ENCODE results near the gene TRPM8. TPM values are rescaled to one million over a fixed set of nuclear protein-coding genes. Genes with fewer than 3 reads are reported as not detected.

Gene TRPM8
- total and polyA plus RNA-seq, 12 donors: not detected

DNA sequence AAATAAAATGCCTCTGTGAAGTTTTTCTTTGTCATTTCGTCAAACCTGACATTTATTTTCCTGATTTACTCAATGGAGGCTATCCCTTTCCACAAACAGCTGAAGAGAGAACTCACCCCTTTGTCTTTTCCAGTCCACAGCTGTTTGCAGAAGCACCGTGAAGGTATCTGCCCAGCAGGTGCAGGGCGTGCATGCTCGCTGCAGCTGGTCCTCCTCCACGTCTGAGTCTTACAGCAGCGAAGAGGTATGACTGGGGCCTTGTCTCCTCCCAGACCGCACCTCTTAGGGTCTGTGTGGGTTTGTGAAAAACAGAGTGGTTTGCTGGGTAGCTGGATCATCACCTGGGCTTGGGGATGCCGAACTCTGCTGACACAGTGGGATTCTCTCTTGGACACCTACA is 143.1 kb downstream of the TRPM8 start:
- Histone ChIP-seq H3K27ac (no peak overlapping the region), H3K4me3 (no peak overlapping the region), H3K4me1 (no peaks in the 10 kb centered on the region), H3K36me3 (no peaks in the 10 kb centered on the region), H3K27me3 (peaks cover 0 to 19% (median 9%) of the 10 kb centered on the region in 7 donors), H3K9me3 (no peaks in the 10 kb centered on the region)
- 74 to 77% methylated on average over 8 of the region's 8 CpGs for WGBS, 2 donors
- DNase-seq (no peak), ATAC-seq (no peak)
- intact Hi-C loops (cut with DNase I): no loop called here
- TF ChIP-seq, protein P1, sequence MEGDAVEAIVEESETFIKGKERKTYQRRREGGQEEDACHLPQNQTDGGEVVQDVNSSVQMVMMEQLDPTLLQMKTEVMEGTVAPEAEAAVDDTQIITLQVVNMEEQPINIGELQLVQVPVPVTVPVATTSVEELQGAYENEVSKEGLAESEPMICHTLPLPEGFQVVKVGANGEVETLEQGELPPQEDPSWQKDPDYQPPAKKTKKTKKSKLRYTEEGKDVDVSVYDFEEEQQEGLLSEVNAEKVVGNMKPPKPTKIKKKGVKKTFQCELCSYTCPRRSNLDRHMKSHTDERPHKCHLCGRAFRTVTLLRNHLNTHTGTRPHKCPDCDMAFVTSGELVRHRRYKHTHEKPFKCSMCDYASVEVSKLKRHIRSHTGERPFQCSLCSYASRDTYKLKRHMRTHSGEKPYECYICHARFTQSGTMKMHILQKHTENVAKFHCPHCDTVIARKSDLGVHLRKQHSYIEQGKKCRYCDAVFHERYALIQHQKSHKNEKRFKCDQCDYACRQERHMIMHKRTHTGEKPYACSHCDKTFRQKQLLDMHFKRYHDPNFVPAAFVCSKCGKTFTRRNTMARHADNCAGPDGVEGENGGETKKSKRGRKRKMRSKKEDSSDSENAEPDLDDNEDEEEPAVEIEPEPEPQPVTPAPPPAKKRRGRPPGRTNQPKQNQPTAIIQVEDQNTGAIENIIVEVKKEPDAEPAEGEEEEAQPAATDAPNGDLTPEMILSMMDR (IDR thresholded peaks at IDR 0.05): no peak

DNA sequence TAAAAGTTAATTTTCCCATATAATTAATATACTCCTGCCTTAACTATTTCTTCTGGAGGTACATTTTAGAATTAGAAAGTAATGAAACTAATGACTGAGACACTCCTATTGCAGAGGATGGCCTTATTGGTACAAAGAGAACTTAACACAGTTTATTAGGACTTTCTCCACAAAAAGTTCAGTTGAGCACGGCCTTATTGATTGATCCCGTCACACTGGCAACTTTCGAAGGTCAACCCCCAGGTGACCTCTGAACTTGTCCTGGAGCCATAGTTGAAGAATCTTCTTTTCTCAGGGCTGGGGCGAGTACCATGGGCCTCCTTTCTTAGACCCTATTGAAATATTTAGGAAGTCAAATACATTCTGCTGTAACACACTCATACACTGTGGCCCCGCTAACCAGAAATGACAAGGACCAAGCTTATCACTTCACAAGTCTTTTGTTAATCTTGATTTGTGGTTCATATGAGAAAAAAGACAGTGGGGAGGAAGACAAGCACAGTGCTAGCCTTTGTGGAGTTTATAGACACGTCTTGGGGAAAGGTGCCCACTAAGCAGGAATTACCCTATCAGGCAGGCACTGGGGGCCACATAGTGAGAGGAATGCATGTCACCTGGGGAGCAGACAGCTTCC is 144.6 kb downstream of the TRPM8 start:
- DNase-seq (no peak), ATAC-seq (no peak)
- H3K9me3 ChIP-seq: no peaks in the 10 kb centered on the region
- intact Hi-C loops (cut with DNase I): no loop called here
- 63 to 73% methylated on average over 6 of the region's 6 CpGs for WGBS, 2 donors
- no peak overlapping the region for H3K4me3 ChIP-seq
- H3K27ac ChIP-seq: no peak overlapping the region
- peaks cover 0 to 21% (median 9%) of the 10 kb centered on the region in 7 donors for H3K27me3 ChIP-seq
- no peaks in the 10 kb centered on the region for H3K4me1 ChIP-seq
- TF ChIP-seq, protein P1 (IDR thresholded peaks at IDR 0.05): no peak
- no peaks in the 10 kb centered on the region for H3K36me3 ChIP-seq

DNA sequence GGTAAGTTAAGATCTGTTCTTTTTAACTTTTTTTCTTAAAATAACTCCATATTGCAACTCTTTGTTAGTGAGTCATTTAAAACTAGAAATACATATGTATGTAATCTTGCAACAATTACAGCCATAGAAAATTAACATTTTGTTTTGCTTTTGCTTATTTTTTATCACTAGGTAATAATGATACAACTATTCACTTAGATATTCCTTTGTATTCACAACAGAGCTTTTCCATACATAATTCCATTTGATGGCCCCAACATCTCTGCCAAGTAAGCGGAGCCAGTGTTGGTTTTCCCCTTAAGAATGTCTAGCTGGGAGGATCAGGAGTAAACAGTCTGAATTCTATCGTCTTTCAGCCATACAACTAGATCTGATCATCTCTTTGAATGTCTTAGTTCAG is 149.4 kb downstream of the TRPM8 start:
- ATAC-seq (no peak), DNase-seq (no peak)
- 82 to 90% methylated on average over 2 of the region's 2 CpGs for WGBS, 2 donors
- no peak overlapping the region for H3K27ac ChIP-seq
- intact Hi-C loops (cut with DNase I): no loop called here
- no peaks in the 10 kb centered on the region for H3K36me3 ChIP-seq
- H3K9me3 ChIP-seq: peaks cover 0 to 16% (median 0%) of the 10 kb centered on the region in 11 donors
- H3K4me3 ChIP-seq: no peak overlapping the region
- TF ChIP-seq, protein P1 (IDR thresholded peaks at IDR 0.05): no peak
- H3K4me1 ChIP-seq: no peaks in the 10 kb centered on the region
- peaks cover 0 to 5% (median 0%) of the 10 kb centered on the region in 7 donors for H3K27me3 ChIP-seq

Other genes with a start within 250 kb of the TRPM8 start
- not detected for gene UGT1A9, start 245.5 kb upstream of the TRPM8 start, total RNA-seq
- not detected for gene UGT1A9, start 245.5 kb upstream of the TRPM8 start, polyA plus RNA-seq
- not detected for gene UGT1A7, start 235.5 kb upstream of the TRPM8 start, total RNA-seq
- gene UGT1A7, start 235.5 kb upstream of the TRPM8 start, polyA plus RNA-seq: under 1 TPM in 1 of 2 donors, not detected in 1; 0.01 TPM
- not detected for gene UGT1A6, start 224.5 kb upstream of the TRPM8 start, total RNA-seq
- not detected for gene UGT1A6, start 224.5 kb upstream of the TRPM8 start, polyA plus RNA-seq
- gene UGT1A5, start 204.5 kb upstream of the TRPM8 start, total RNA-seq: not detected
- not detected for gene UGT1A5, start 204.5 kb upstream of the TRPM8 start, polyA plus RNA-seq
- gene UGT1A4, start 198.6 kb upstream of the TRPM8 start, total RNA-seq: not detected
- not detected for gene UGT1A4, start 198.6 kb upstream of the TRPM8 start, polyA plus RNA-seq
- not detected for gene UGT1A3, start 188.3 kb upstream of the TRPM8 start, total RNA-seq
- gene UGT1A3, start 188.3 kb upstream of the TRPM8 start, polyA plus RNA-seq: not detected
- not detected for gene UGT1A1, start 157.1 kb upstream of the TRPM8 start, total RNA-seq
- not detected for gene UGT1A1, start 157.1 kb upstream of the TRPM8 start, polyA plus RNA-seq
- not detected for gene MROH2A, start 139.0 kb upstream of the TRPM8 start, total RNA-seq
- not detected for gene MROH2A, start 139.0 kb upstream of the TRPM8 start, polyA plus RNA-seq
- gene HJURP, start 62.8 kb upstream of the TRPM8 start, total RNA-seq: 1 to 10 TPM in 2 of 10 donors, under 1 TPM in 4, not detected in 4; 0.24 to 2.9 (median 0.45) TPM
- under 1 TPM; 0.22 to 0.28 TPM for gene HJURP, start 62.8 kb upstream of the TRPM8 start, polyA plus RNA-seq
- gene SPP2, start 133.3 kb downstream of the TRPM8 start, total RNA-seq: not detected
- gene SPP2, start 133.3 kb downstream of the TRPM8 start, polyA plus RNA-seq: not detected

Measured in heart right ventricle (tissue), 16 donors.